Tibial nerve (tissue), 4 donors: ENCODE results near the gene CACNG5. TPM values are rescaled to one million over a fixed set of nuclear protein-coding genes. Genes with fewer than 3 reads are reported as not detected.

Source experiments
- DNase-seq, 2 donors: peaks; one replicate each; pipeline ENCODE4 v3.0.0-alpha.2; 2019; ENCODE audit warnings: low spot score in 2 of 2
- H3K27ac ChIP-seq, 4 donors: fragments of 200-600 bp; sonication (generic) in 3 of 4; one replicate each; pipeline ENCODE4 v1.5.1; 2017 to 2019; ENCODE audit warnings: mild to moderate bottlenecking in 1 of 4
- H3K27me3 ChIP-seq, 2 donors: fragments of 200-600 bp; sonication (generic) in 1 of 2; one replicate each; pipeline versions ENCODE4 v1.5.1 to v1.6.0; 2017 to 2019
- H3K36me3 ChIP-seq, 3 donors: fragments of 200-600 bp; sonication (generic); one replicate each; pipeline ENCODE4 v1.5.1; 2018 to 2019
- H3K4me1 ChIP-seq, 4 donors: fragments of 200-600 bp; sonication (generic) in 3 of 4; one replicate each; pipeline ENCODE4 v1.5.1; 2017 to 2019
- H3K4me3 ChIP-seq, 4 donors: fragments of 200-600 bp; sonication (generic) in 3 of 4; one replicate each; pipeline ENCODE4 v1.5.1; 2017 to 2019; ENCODE audit warnings: mild to moderate bottlenecking in 1 of 4, moderate library complexity in 1 of 4
- H3K9me3 ChIP-seq, 4 donors: fragments of 200-600 bp; sonication (generic) in 3 of 4; one replicate each; pipeline ENCODE4 v1.5.1; 2017 to 2019
- EP300 ChIP-seq, 2 donors: sonication (generic); formaldehyde crosslinking; IDR thresholded peaks; one replicate each; pipeline ENCODE4 v1.6.1; 2017; ENCODE audit warnings: antibody characterized with exemption in 2 of 2, mild to moderate bottlenecking in 1 of 2
- POLR2A ChIP-seq, 2 donors: fragments of 450-650 bp; IDR thresholded peaks; one replicate each; pipeline ENCODE4 v1.6.1; 2017; ENCODE audit warnings: antibody characterized with exemption in 2 of 2, mild to moderate bottlenecking in 2 of 2, moderate library complexity in 2 of 2
- WGBS, 2 donors: methylation state at CpG; one replicate each; pipeline ENCODE4 v1.1.5; 2018; 5-methylcytosine and 5-hydroxymethylcytosine counted together
- total RNA-seq, 4 donors: library from RNA; depleted of rRNA; stranded (reverse); fragments of >200 nt; gene quantifications; one replicate each; pipeline ENCODE4 v1.1.0, GENCODE V29; 2016
- TF ChIP-seq, protein P1 (sequence below), 5 experiments: fragments of 200-600 bp in 3 of 5; fragments of 450-650 bp in 2 of 5; sonication (generic) in 3 of 5; IDR thresholded peaks; one replicate each; pipeline ENCODE4 v1.5.1; 2016 to 2019; ENCODE audit warnings: antibody characterized with exemption in 5 of 5, mild to moderate bottlenecking in 3 of 5, moderate library complexity in 2 of 5

CACNG5 gene
- total RNA-seq, 4 donors from 2014 or later, result not detected

- peaks cover 0 to 15% (median under 1%) of the 10 kb centered on the region in 4 donors for H3K9me3 ChIP-seq
- H3K27me3 ChIP-seq, result no peaks in the 10 kb centered on the region
- H3K4me1 ChIP-seq, result no peaks in the 10 kb centered on the region
- TF ChIP-seq EP300 (IDR thresholded peaks at IDR 0.05) (no peak), POLR2A (IDR thresholded peaks at IDR 0.05) (no peak)
- TF ChIP-seq, protein P1, sequence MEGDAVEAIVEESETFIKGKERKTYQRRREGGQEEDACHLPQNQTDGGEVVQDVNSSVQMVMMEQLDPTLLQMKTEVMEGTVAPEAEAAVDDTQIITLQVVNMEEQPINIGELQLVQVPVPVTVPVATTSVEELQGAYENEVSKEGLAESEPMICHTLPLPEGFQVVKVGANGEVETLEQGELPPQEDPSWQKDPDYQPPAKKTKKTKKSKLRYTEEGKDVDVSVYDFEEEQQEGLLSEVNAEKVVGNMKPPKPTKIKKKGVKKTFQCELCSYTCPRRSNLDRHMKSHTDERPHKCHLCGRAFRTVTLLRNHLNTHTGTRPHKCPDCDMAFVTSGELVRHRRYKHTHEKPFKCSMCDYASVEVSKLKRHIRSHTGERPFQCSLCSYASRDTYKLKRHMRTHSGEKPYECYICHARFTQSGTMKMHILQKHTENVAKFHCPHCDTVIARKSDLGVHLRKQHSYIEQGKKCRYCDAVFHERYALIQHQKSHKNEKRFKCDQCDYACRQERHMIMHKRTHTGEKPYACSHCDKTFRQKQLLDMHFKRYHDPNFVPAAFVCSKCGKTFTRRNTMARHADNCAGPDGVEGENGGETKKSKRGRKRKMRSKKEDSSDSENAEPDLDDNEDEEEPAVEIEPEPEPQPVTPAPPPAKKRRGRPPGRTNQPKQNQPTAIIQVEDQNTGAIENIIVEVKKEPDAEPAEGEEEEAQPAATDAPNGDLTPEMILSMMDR (IDR thresholded peaks at IDR 0.05), result no peak
- DNase-seq, result no peak
- no peak overlapping the region for H3K4me3 ChIP-seq
- H3K36me3 ChIP-seq, result no peaks in the 10 kb centered on the region
- WGBS, 2 donors, result 77 to 78% methylated on average over 3 of the region's 3 CpGs
- no peak overlapping the region for H3K27ac ChIP-seq
Observed at GRCh38 chr17:66860204-66860603, 25.3 kb downstream of the CACNG5 start.

DNA sequence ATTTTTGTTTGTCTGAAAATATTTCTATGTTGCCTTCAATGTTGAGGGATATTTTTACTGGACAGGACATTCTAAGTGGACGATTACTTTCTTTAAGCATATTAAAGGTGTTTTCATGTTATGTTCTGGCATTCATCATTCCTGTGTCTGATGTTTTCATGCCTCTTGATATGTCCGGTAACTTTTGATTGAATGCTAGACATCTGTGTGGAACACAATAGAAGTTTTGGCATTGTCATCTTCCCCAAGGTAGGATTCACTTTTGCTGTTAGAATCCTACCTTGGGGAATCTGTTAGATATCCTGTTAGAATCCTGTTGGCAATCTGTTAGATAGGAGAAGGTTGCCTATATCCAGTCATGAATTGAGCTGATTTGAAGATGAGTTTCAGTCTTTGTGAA, 28.9 kb downstream of the CACNG5 start:
- WGBS, 2 donors, result 88 to 90% methylated on average over 2 of the region's 2 CpGs

DNA sequence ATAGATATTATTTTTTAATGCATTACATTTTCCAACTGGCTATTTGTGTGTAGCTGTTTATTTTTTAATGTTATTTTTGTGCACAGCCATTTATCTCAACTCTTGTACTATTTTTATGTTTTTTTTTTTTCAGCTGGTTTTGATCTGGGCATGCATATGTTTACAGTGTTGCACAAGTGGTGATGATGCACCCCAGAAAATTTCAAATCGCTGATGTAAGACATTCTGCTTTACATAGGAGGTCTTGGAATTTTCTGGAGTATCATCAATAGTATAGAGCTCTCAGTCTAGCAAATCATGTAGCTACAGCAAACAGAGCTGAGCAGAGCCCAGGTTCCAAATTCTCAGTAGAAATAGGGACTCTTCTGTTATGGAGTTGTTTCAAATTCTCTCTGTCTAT, 30.2 kb downstream of the CACNG5 start:
- Histone ChIP-seq H3K27me3 (no peaks in the 10 kb centered on the region), H3K4me1 (no peaks in the 10 kb centered on the region), H3K27ac (no peak overlapping the region), H3K36me3 (no peaks in the 10 kb centered on the region), H3K4me3 (no peak overlapping the region), H3K9me3 (peaks cover 0 to 34% (median 2%) of the 10 kb centered on the region in 4 donors)
- TF ChIP-seq, protein P1 (IDR thresholded peaks at IDR 0.05), result no peak
- TF ChIP-seq EP300 (IDR thresholded peaks at IDR 0.05) (no peak), POLR2A (IDR thresholded peaks at IDR 0.05) (no peak)
- WGBS, 2 donors, result 88 to 97% methylated on average over 1 of the region's 1 CpG
- DNase-seq, result no peak

More for the DNA sequence above, 28.9 kb downstream of the CACNG5 start:
- no peak for DNase-seq
- H3K9me3 ChIP-seq, result peaks cover 0 to 32% (median 2%) of the 10 kb centered on the region in 4 donors
- H3K27ac ChIP-seq, result no peak overlapping the region
- no peaks in the 10 kb centered on the region for H3K27me3 ChIP-seq
- no peaks in the 10 kb centered on the region for H3K36me3 ChIP-seq
- TF ChIP-seq POLR2A (IDR thresholded peaks at IDR 0.05), result no peak
- TF ChIP-seq EP300 (IDR thresholded peaks at IDR 0.05), result no peak
- TF ChIP-seq, protein P1 (IDR thresholded peaks at IDR 0.05), result no peak
- no peaks in the 10 kb centered on the region for H3K4me1 ChIP-seq
- no peak overlapping the region for H3K4me3 ChIP-seq

DNA sequence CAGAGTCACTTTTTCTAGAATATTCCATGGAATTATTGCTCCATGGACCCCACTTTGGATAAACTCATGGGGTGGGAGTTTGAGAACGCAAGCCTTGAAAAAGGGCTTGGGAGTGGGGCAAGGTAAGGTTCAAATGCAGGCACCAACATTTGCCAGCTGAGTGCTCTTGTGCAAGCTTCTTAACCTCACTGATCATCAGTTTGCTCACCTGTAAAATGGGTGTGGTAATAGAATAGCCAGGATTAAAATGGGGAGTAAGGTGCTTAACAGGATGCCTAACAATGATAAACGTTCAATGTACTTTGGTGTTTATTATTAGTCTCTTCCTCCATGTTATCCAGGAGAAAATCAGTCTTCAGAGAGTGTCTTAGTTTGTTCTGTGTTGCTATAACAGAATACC, 39.0 kb downstream of the CACNG5 start:
- Histone ChIP-seq H3K36me3 (no peaks in the 10 kb centered on the region), H3K4me3 (no peak overlapping the region), H3K9me3 (peaks cover 0 to 4% (median 0%) of the 10 kb centered on the region in 4 donors), H3K27me3 (no peaks in the 10 kb centered on the region), H3K4me1 (no peaks in the 10 kb centered on the region), H3K27ac (no peak overlapping the region)
- TF ChIP-seq, protein P1 (IDR thresholded peaks at IDR 0.05), result no peak
- TF ChIP-seq POLR2A (IDR thresholded peaks at IDR 0.05), result no peak
- TF ChIP-seq EP300 (IDR thresholded peaks at IDR 0.05), result no peak
- WGBS, 2 donors, result 67 to 87% methylated on average over 2 of the region's 2 CpGs
- DNase-seq, result no peak

- H3K36me3 ChIP-seq, result no peaks in the 10 kb centered on the region
- WGBS, 2 donors, result 90 to 91% methylated on average over 16 of the region's 16 CpGs
Observed at GRCh38 chr17:66884931-66885330, 50.0 kb downstream of the CACNG5 start.

More at GRCh38 chr17:66884931-66885330, 50.0 kb downstream of the CACNG5 start:
- TF ChIP-seq, protein P1 (IDR thresholded peaks at IDR 0.05), result no peak
- TF ChIP-seq POLR2A (IDR thresholded peaks at IDR 0.05), result no peak
- no peak for TF ChIP-seq EP300 (IDR thresholded peaks at IDR 0.05)
- no peaks in the 10 kb centered on the region for H3K4me1 ChIP-seq
- no peak overlapping the region for H3K27ac ChIP-seq
- no peak for DNase-seq
- peaks cover 0 to 3% (median 0%) of the 10 kb centered on the region in 4 donors for H3K9me3 ChIP-seq
- H3K27me3 ChIP-seq, result no peaks in the 10 kb centered on the region
- H3K4me3 ChIP-seq, result no peak overlapping the region
